Activated T-cell treated with anti-CD3 and anti-CD28 coated beads for 1 hour (primary cell): ENCODE results near the gene STX11.

Experiments
- DNase-seq: peaks from one replicate; pipeline ENCODE4 v3.0.0-alpha.2; 2020; ENCODE audit warnings: low read depth

The STX11 gene

GRCh38 chr6:144143106-144143505, 7.2 kb upstream of the STX11 start:
- no peak for DNase-seq

- DNase-seq = no peak
Measured at GRCh38 chr6:144143878-144144277, 6.4 kb upstream of the STX11 start.

GRCh38 chr6:144144996-144145395, 5.3 kb upstream of the STX11 start:
- no peak for DNase-seq

GRCh38 chr6:144145541-144145940, 4.8 kb upstream of the STX11 start:
- no peak for DNase-seq

- no peak for DNase-seq
Measured at GRCh38 chr6:144148886-144149285, 1.4 kb upstream of the STX11 start.

- no peak for DNase-seq
Measured at GRCh38 chr6:144149558-144149893, 791 bp upstream of the STX11 start.

GRCh38 chr6:144150710-144151657, 667 bp downstream of the STX11 start:
- DNase-seq = peak; percentile 26

GRCh38 chr6:144152334-144152900, 2.1 kb downstream of the STX11 start:
- no peak for DNase-seq

GRCh38 chr6:144153260-144153659, 2.9 kb downstream of the STX11 start:
- DNase-seq = no peak

GRCh38 chr6:144153971-144154370, 3.7 kb downstream of the STX11 start:
- DNase-seq = no peak

GRCh38 chr6:144155529-144155928, 5.2 kb downstream of the STX11 start:
- DNase-seq = no peak

GRCh38 chr6:144156338-144156737, 6.0 kb downstream of the STX11 start:
- DNase-seq = no peak

GRCh38 chr6:144156991-144157390, 6.7 kb downstream of the STX11 start:
- no peak for DNase-seq

- no peak for DNase-seq
Measured at GRCh38 chr6:144158133-144158532, 7.8 kb downstream of the STX11 start.

GRCh38 chr6:144159223-144159622, 8.9 kb downstream of the STX11 start:
- DNase-seq = no peak

GRCh38 chr6:144159742-144160141, 9.4 kb downstream of the STX11 start:
- DNase-seq = no peak

- DNase-seq = no peak
Measured at GRCh38 chr6:144160431-144161005, 10.2 kb downstream of the STX11 start.

GRCh38 chr6:144161975-144162374, 11.7 kb downstream of the STX11 start:
- DNase-seq = no peak

GRCh38 chr6:144162977-144163376, 12.7 kb downstream of the STX11 start:
- DNase-seq = no peak

GRCh38 chr6:144165784-144166183, 15.5 kb downstream of the STX11 start:
- no peak for DNase-seq

- DNase-seq = no peak
Measured at GRCh38 chr6:144170044-144170443, 19.7 kb downstream of the STX11 start.

- no peak for DNase-seq
Measured at GRCh38 chr6:144171406-144171805, 21.1 kb downstream of the STX11 start.

GRCh38 chr6:144174006-144174405, 23.7 kb downstream of the STX11 start:
- no peak for DNase-seq
